HepG2 (cell line): Measurements from ENCODE around the gene CMTR2. TPM values are rescaled to one million over a fixed set of nuclear protein-coding genes. Genes with fewer than 3 reads are reported as not detected.

Experiments used
- CBX2 ChIP-seq, 2 experiments: fragments of 200-600 bp in 1 of 2; sonication (generic); formaldehyde crosslinking in 1 of 2; IDR thresholded peaks; 2 replicates each; pipeline versions ENCODE4 v1.7.0 to v1.8.1; 2018 to 2022; ENCODE audit warnings: low read depth in 2 of 2, low read length in 1 of 2, mild to moderate bottlenecking in 1 of 2, missing genetic modification reagents in 1 of 2
- HOXA7 ChIP-seq: sonication (generic); formaldehyde crosslinking; IDR thresholded peaks from 2 replicates; pipeline ENCODE4 v1.8.1; 2022; ENCODE audit warnings: mild to moderate bottlenecking, missing genetic modification reagents, moderate library complexity
- HOXA9 ChIP-seq: sonication (generic); formaldehyde crosslinking; IDR thresholded peaks from 2 replicates; pipeline ENCODE4 v1.8.1; 2022; ENCODE audit warnings: missing genetic modification reagents, mild to moderate bottlenecking, moderate library complexity, borderline replicate concordance
- KDM5A ChIP-seq: fragments of 200-600 bp; sonication (generic); IDR thresholded peaks from 2 replicates; pipeline ENCODE4 v1.7.0; 2018; ENCODE audit warnings: antibody characterized with exemption, mild to moderate bottlenecking, low read length, borderline replicate concordance
- ONECUT2 ChIP-seq: sonication (generic); formaldehyde crosslinking; IDR thresholded peaks from 2 replicates; pipeline ENCODE4 v1.4.0; 2020; ENCODE audit warnings: missing genetic modification reagents
- POLR2G ChIP-seq: fragments of 200-400 bp; formaldehyde crosslinking; IDR thresholded peaks from 2 replicates; pipeline ENCODE4 v1.6.1; 2018; ENCODE audit warnings: mild to moderate bottlenecking, low read depth, low read length, moderate library complexity
- REL ChIP-seq: sonication (generic); formaldehyde crosslinking; conservative IDR thresholded peaks from 2 replicates; pipeline ENCODE4 v1.8.0; 2022; ENCODE audit warnings: mild to moderate bottlenecking, missing genetic modification reagents, moderate library complexity
- SIX1 ChIP-seq: sonication (generic); formaldehyde crosslinking; IDR thresholded peaks from 2 replicates; pipeline ENCODE4 v1.4.0; 2020; ENCODE audit warnings: missing genetic modification reagents, borderline replicate concordance
- THYN1 ChIP-seq: sonication (generic); formaldehyde crosslinking; IDR thresholded peaks from 2 replicates; pipeline ENCODE4 v1.8.1; 2023; ENCODE audit warnings: low read depth, mild to moderate bottlenecking, moderate library complexity, missing genetic modification reagents, borderline replicate concordance
- ZBTB7A ChIP-seq: sonication (generic); formaldehyde crosslinking; IDR thresholded peaks from 2 replicates; pipeline ENCODE4 v1.8.0; 2022; ENCODE audit warnings: mild to moderate bottlenecking, missing genetic modification reagents
- ZNF136 ChIP-seq: sonication (generic); formaldehyde crosslinking; IDR thresholded peaks from 2 replicates; pipeline ENCODE4 v1.8.1; 2022; ENCODE audit warnings: low read depth, mild to moderate bottlenecking, moderate library complexity, missing genetic modification reagents
- ZNF446 ChIP-seq: sonication (generic); formaldehyde crosslinking; IDR thresholded peaks from 2 replicates; pipeline ENCODE4 v1.5.0; 2020; ENCODE audit warnings: mild to moderate bottlenecking, missing genetic modification reagents
- ZNF772 ChIP-seq: sonication (generic); formaldehyde crosslinking; IDR thresholded peaks from 2 replicates; pipeline ENCODE4 v1.5.0; 2020; ENCODE audit warnings: mild to moderate bottlenecking, missing genetic modification reagents
- polyA plus RNA-seq, 8 experiments: library from polyadenylated mRNA; depleted of rRNA in 3 of 8; stranded (reverse) in 7 of 8; unstranded in 1 of 8; fragments of >200 nt; fragmentation: Illumina TruSeq in 4 of 8; extraction: Trizol in 4 of 8; gene quantifications; 2 replicates each; pipeline versions ENCODE4 v1.2.1 to v1.2.3, GENCODE V29; 2011 to 2016; ENCODE audit warnings: low read depth in 4 of 8, missing spikeins in 1 of 8, mixed read lengths in 1 of 8; ENCODE audit not compliant: insufficient read depth in 1 of 8
- total RNA-seq, 5 experiments: library from RNA; depleted of rRNA; stranded (reverse); fragments of >200 nt; fragmentation: Illumina TruSeq; extraction: Trizol; gene quantifications; 2 replicates each; pipeline ENCODE4 v1.2.3, GENCODE V29; 2016; ENCODE audit warnings: low read depth in 1 of 5
- TF ChIP-seq, protein P1 (sequence below): sonication (generic); formaldehyde crosslinking; IDR thresholded peaks from 2 replicates; pipeline ENCODE4 v1.8.0; 2022; ENCODE audit warnings: mild to moderate bottlenecking, missing genetic modification reagents
- TF ChIP-seq, protein P2 (sequence below), 2 experiments: fragments of 450-650 bp in 1 of 2; sonication (generic) in 1 of 2; formaldehyde crosslinking; IDR thresholded peaks; 2 replicates each; pipeline versions ENCODE4 v1.5.0 to v1.8.0; 2020 to 2022; ENCODE audit warnings: mild to moderate bottlenecking in 1 of 2, missing genetic modification reagents in 1 of 2
- TF ChIP-seq, protein P3 (sequence below), 2 experiments: sonication (generic) in 1 of 2; formaldehyde crosslinking in 1 of 2; IDR thresholded peaks; 2 replicates each; pipeline versions ENCODE4 v1.4.0 to v1.6.1; 2016 to 2020; ENCODE audit warnings: borderline replicate concordance in 1 of 2, low read depth in 1 of 2, mild to moderate bottlenecking in 1 of 2, missing genetic modification reagents in 1 of 2
- TF ChIP-seq, protein P4 (sequence below): IDR thresholded peaks from 2 replicates; pipeline ENCODE4 v1.6.1; 2016
- TF ChIP-seq, protein P5 (sequence below): IDR thresholded peaks from 2 replicates; pipeline ENCODE4 v1.6.1; 2016; ENCODE audit warnings: mild to moderate bottlenecking, missing biosample characterization, missing genetic modification reagents

The CMTR2 gene
- total and polyA plus RNA-seq, 2 of the 13 experiments (the other 11 are each of a cell fraction or from before 2014, with no cell fraction given) = 15.0 to 19.9 TPM

DNA sequence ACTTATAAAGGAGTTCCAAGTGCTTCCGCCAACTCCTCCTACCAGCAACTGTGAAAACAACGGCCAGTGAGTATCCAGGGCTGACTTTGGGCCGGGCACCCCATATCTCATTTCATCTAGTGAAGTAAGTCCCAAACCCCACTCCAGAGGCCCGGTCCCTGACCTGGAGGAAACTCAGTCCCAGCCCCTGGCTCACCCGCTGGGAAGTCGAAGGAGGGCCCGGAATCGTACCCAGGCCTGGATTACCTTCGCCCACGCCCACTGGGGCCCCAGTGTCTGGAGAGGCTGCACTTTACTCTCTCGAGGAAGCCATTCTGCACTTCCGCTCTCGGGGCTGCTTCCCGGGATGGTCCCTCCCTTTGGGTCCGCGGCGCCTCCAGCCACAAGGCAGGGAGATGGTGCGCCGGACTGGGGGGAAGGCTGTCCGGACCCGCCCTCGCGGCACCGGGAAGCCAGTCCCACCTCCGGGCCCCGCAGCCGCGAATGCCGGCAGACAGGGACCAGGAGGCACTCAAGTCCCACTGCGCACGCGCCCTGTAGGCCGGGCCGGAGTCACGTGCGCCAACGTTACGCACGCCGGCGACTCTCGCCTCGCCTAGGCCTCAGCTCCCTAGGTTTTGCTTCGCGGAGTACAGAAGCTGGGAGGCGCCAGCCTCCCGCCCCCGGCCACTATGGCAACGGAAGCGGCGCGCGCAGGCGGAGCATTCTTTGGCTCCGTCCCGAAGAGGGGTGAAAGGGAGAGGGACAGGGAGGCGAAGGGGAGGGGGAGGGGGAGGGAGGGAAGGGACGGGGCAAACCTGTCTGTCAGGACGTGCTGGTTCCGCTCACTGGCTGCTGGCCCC, at the start of gene CMTR2 (continued):
- TF ChIP-seq, protein P1, sequence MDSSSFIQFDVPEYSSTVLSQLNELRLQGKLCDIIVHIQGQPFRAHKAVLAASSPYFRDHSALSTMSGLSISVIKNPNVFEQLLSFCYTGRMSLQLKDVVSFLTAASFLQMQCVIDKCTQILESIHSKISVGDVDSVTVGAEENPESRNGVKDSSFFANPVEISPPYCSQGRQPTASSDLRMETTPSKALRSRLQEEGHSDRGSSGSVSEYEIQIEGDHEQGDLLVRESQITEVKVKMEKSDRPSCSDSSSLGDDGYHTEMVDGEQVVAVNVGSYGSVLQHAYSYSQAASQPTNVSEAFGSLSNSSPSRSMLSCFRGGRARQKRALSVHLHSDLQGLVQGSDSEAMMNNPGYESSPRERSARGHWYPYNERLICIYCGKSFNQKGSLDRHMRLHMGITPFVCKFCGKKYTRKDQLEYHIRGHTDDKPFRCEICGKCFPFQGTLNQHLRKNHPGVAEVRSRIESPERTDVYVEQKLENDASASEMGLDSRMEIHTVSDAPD (CRISPR knock-in tag) = 0 out of 2 replicates have a peak, but pooled peaks have one; percentile 21
- TF ChIP-seq, protein P2, sequence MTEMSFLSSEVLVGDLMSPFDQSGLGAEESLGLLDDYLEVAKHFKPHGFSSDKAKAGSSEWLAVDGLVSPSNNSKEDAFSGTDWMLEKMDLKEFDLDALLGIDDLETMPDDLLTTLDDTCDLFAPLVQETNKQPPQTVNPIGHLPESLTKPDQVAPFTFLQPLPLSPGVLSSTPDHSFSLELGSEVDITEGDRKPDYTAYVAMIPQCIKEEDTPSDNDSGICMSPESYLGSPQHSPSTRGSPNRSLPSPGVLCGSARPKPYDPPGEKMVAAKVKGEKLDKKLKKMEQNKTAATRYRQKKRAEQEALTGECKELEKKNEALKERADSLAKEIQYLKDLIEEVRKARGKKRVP (CRISPR knock-in tag; IDR thresholded peaks at IDR 0.05) = peak in 1 of 2 experiments; percentile 52; a peak in 1 of 4 replicates
- TF ChIP-seq KDM5A (peak; percentile 53; the same call in 1 of the 2 replicates), HOXA7 (no peak), ZNF446 (CRISPR knock-in tag) (peak; percentile 99), REL (CRISPR knock-in tag) (no peak), CBX2 (IDR thresholded peaks at IDR 0.05; ENCODE audit: low read depth, low read length) (no peak), CBX2 (CRISPR knock-in tag; IDR thresholded peaks at IDR 0.05; ENCODE audit: low read depth) (peak; percentile 98), ONECUT2 (CRISPR knock-in tag) (no peak; the same call in 1 of the 2 replicates), ZNF136 (CRISPR knock-in tag) (peak; percentile 96), ZNF772 (CRISPR knock-in tag) (peak; percentile 99), ZBTB7A (CRISPR knock-in tag) (peak; percentile 95), SIX1 (no peak), POLR2G (peak; percentile 94), HOXA9 (CRISPR knock-in tag) (peak; percentile 91; the same call in 1 of the 2 replicates), THYN1 (CRISPR knock-in tag) (0 out of 2 replicates have a peak, but pooled peaks have one; percentile 48)
- TF ChIP-seq, protein P3, sequence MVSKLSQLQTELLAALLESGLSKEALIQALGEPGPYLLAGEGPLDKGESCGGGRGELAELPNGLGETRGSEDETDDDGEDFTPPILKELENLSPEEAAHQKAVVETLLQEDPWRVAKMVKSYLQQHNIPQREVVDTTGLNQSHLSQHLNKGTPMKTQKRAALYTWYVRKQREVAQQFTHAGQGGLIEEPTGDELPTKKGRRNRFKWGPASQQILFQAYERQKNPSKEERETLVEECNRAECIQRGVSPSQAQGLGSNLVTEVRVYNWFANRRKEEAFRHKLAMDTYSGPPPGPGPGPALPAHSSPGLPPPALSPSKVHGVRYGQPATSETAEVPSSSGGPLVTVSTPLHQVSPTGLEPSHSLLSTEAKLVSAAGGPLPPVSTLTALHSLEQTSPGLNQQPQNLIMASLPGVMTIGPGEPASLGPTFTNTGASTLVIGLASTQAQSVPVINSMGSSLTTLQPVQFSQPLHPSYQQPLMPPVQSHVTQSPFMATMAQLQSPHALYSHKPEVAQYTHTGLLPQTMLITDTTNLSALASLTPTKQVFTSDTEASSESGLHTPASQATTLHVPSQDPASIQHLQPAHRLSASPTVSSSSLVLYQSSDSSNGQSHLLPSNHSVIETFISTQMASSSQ (IDR thresholded peaks at IDR 0.05; ENCODE audit: low read depth) = no peak
- TF ChIP-seq, protein P3 (CRISPR knock-in tag; IDR thresholded peaks at IDR 0.05; ENCODE audit: borderline replicate concordance) = peak; percentile 86
- TF ChIP-seq, protein P4, sequence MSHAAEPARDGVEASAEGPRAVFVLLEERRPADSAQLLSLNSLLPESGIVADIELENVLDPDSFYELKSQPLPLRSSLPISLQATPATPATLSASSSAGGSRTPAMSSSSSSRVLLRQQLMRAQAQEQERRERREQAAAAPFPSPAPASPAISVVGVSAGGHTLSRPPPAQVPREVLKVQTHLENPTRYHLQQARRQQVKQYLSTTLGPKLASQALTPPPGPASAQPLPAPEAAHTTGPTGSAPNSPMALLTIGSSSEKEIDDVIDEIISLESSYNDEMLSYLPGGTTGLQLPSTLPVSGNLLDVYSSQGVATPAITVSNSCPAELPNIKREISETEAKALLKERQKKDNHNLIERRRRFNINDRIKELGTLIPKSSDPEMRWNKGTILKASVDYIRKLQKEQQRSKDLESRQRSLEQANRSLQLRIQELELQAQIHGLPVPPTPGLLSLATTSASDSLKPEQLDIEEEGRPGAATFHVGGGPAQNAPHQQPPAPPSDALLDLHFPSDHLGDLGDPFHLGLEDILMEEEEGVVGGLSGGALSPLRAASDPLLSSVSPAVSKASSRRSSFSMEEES (CRISPR knock-in tag) = peak; percentile 97
- TF ChIP-seq, protein P5, sequence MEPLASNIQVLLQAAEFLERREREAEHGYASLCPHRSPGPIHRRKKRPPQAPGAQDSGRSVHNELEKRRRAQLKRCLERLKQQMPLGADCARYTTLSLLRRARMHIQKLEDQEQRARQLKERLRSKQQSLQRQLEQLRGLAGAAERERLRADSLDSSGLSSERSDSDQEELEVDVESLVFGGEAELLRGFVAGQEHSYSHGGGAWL (CRISPR knock-in tag) = peak; percentile 96
